OCI-M2 (cell line): Measurements from ENCODE around the gene HOXD9.

Experiments
- DNase-seq: peaks from one replicate; lab custom pipeline; 2025; ENCODE audit not compliant: unreplicated experiment; lab: John Stamatoyannopoulos, UW

The HOXD9 gene

GRCh38 chr2:176124110-176124946 is 1.8 kb downstream of the HOXD9 start:
- DNase-seq = no peak

GRCh38 chr2:176124947-176125771 is 2.6 kb downstream of the HOXD9 start:
- no peak for DNase-seq

- no peak for DNase-seq
Measured at GRCh38 chr2:176125772-176126054, 3.2 kb downstream of the HOXD9 start.

GRCh38 chr2:176126929-176127773 is 4.6 kb downstream of the HOXD9 start:
- no peak for DNase-seq

- DNase-seq = no peak
Measured at GRCh38 chr2:176127774-176128072, 5.2 kb downstream of the HOXD9 start.

GRCh38 chr2:176128172-176128981 is 5.9 kb downstream of the HOXD9 start:
- no peak for DNase-seq

GRCh38 chr2:176128982-176129796 is 6.7 kb downstream of the HOXD9 start, which contains the start of gene HOXD8:
HOXD8 (plus strand) TSS chr2:176129705; CDS start chr2:176130367, 662 bp downstream.
- no peak for DNase-seq

- no peak for DNase-seq
Measured at GRCh38 chr2:176129813-176130146, 7.3 kb downstream of the HOXD9 start.

GRCh38 chr2:176130147-176130956 is 7.8 kb downstream of the HOXD9 start:
- no peak for DNase-seq

GRCh38 chr2:176130957-176131847 is 8.7 kb downstream of the HOXD9 start:
- DNase-seq = no peak

- no peak for DNase-seq
Measured at GRCh38 chr2:176131848-176132158, 9.3 kb downstream of the HOXD9 start.

- DNase-seq = no peak
Measured at GRCh38 chr2:176132205-176133171, 10.0 kb downstream of the HOXD9 start.

GRCh38 chr2:176133389-176133788 is 10.9 kb downstream of the HOXD9 start:
- no peak for DNase-seq

GRCh38 chr2:176134035-176134434 is 11.5 kb downstream of the HOXD9 start:
- DNase-seq = no peak

GRCh38 chr2:176135035-176135440 is 12.5 kb downstream of the HOXD9 start:
- DNase-seq = no peak

GRCh38 chr2:176136374-176137251 is 14.1 kb downstream of the HOXD9 start:
- DNase-seq = no peak
